Fibroblast of upper back skin (primary cell): ENCODE data around the gene CCDC137.

Source experiments
- DNase-seq: peaks from one replicate; pipeline ENCODE4 v3.0.0-alpha.2; 2013

CCDC137 gene

DNA sequence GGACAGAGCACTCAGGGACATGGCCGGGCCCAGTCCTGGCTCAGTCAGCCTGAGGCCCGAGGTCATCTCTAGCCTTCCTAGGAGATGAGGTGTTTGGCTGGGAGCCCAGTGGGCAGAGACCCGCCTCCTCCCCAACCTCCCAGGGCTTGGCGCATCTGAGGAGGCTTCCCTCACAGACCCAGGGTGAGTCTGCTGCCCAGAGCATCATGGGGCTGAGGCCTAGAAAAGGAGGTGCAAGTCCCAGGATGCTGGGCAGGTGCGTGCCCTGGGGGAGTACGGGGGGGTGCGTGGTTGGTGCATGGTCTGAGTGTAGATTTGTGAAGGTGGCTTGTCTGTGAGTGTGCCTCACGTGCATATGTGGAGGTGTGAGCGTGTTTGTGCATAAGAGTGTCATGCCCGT, 14.8 kb upstream of the CCDC137 start:
- peak; percentile 82 for DNase-seq

DNA sequence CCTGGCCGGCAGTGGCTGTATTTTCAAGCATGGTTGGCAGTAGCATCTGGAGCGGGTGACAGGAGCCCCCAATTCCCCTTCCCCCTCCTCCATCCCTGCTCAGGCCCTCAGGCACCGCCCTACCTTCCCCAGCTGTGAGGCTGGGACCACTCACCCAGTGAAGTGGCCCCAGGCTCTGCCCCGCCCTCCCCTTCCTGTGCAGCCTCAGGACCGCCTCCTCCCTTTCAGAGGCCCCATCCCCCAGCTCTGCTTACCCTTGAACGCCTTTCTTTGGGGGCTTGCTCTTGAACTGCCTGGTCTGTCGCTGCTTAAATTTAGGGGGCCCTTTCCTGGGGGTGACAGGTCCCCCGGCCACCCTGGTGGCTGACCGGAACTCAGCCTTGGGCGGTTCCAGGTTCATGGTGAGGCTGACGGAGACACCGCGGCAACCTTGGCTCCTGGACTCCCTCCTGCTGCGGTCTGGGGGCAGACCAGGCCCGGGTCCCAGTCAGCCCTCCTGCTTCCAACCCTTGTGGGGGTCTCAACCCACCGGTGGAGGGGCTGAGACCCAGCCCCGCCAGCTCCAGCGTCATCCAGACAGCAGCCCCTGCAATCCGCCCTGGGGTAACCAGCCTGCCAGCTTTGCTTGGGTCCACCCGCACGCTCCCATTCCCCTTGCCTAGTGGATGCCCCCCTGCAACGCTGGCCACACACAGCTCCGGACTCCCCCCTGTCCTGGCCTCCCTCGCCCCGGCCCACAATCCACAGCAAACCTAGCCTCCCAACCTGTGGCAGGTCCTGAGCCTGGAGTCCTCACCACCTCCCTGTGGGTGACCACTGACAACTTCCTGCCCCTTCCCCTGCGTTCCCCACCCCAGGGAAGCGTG, 13.4 kb upstream of the CCDC137 start:
- no peak for DNase-seq

DNA sequence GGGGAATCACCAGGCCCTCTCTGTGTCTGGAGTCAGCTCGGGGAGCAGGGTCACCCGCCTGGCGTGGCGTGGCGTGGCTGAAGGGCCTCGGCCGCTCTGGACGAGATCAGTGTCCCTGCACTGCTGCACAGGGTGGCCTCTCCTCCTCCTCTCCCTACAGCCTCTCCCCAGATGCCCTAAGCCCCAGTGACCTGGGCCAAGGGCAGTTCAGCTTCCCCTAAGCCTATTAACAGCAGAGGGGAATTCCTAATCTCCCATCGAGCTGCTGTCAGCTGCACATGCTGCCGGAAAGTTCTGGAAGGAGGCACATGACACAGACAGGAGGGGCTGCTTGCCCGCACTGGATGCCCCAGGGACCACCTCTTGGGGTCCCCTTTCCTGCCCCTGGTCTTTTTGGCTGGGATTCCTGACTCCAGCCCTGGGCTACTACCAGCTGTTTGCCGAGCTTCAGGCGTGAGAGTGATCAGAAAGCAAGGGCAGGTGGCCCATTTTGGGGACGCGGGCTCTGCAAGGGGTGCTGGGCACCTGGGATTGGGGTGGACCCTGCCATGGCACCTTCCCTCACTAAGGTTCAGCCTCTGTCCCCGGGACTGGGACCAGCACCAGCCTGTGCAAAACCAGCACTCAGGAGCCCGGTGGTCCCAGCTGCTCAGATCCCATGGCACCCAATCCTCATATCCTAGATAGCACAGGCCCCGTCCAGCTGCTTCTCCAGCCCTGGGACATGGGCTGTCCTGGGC, 11.0 kb upstream of the CCDC137 start:
- no peak for DNase-seq

DNA sequence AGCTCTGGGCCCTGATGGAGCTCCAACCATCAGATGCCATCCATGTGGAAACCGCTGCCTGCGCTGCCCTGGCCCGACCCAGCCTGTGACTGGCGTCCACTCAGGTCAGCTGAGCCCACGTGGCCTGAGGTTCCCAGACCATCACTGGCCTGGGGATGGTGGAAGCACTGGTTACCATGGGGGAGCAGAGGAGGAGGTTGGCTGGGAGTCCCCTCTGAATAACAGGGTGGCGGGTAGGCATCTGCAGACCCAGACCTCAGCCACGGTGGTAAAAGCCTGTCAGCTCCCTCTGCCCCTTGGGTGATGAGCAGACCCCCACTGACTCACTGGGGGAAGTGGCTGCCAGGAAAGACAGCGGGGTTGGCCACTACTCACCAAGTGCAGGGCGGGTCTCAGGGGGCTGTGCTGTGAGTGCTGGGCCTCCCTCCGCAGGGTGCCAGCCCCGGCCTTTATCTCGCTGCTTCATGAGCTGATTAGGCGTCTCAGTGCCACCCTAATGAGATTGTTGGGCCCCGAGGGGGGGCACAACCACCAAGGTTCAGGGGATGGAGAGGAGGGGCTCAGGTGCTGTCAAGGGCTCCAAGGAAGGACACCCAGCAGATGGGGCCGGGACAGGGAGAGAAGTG, 10.3 kb upstream of the CCDC137 start, which contains the start of gene PDE6G:
Gene PDE6G, minus strand, starts transcription at position 425 of the 626 bp plus-strand sequence. CDS start 3,237 bp downstream, outside the sequence.
- no peak for DNase-seq

DNA sequence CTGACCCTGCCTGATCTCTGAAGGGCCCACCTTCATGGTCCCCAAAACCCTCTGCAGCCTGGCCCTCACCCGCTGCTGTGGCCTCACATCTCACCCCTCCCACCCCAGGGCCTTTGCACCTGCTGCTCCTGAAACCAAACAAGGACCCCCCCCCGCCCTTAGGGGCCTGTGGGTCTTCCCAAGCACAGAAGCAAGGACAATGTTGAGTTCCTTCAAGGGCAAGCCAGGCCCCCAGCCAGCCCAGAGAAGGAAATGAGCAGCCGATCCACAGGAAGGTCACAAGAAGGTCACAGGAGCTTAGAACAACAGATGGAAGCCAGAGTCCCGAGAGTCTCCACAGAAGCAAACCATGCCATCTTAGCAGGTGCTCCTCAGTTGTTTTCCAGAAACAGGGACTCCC, 9.7 kb upstream of the CCDC137 start:
- DNase-seq: no peak

DNA sequence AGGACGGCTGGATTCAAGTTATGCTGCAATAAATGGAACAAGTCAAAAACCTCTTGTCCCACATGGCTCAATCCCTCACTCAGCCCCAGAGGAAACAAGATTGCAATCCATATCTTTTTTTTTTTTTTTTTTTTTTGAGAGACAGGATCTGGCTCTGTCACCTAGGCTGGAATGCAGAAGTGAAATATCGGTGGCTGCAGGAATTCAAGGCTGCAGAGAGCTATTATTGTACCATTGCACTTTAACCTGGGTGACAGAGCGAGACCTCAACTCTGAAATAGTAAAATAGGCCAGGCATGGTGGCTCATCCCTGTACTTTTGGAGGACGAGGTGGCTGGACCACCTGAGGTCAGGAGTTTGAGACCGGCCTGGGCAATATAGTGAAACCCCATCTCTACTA, 7.5 kb upstream of the CCDC137 start:
- no peak for DNase-seq

DNA sequence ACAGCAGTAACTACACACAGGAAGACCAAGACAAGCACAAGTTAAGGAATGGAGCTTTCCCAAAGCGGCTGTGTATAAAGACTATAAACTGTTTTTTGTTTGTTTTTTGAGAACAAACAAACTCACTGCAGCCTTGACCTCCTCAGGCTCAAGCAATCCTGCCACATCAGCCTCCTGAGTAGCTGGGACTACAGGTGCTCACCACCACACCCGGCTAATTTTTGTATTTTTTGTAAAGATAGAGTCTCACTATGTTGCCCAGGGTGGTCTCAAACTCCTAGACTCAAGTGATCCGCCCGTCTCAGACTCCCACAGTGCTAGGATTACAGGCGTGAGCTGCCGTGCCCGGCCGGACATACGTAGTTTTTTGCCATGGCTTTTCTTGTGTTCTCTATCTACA, 6.1 kb upstream of the CCDC137 start:
- DNase-seq: no peak

DNA sequence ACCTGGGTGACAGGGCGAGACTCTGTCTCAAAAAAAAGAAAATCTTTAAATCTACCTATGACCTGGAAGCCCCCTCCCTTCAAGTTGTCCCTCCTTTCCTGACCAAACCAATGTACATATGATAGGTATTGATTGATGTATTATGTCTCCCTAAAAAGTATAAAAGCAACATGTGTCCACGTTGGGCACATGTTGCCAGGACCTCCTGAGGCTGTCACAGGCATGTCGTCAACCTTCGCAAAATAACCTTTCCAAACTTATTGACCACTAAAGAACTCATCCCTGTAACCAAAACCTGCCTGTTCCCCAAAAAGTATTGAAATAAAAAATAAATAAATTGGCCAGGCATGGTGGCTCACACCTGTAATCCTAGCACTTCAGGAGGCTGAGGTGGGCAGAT, 4.5 kb upstream of the CCDC137 start:
- no peak for DNase-seq

DNA sequence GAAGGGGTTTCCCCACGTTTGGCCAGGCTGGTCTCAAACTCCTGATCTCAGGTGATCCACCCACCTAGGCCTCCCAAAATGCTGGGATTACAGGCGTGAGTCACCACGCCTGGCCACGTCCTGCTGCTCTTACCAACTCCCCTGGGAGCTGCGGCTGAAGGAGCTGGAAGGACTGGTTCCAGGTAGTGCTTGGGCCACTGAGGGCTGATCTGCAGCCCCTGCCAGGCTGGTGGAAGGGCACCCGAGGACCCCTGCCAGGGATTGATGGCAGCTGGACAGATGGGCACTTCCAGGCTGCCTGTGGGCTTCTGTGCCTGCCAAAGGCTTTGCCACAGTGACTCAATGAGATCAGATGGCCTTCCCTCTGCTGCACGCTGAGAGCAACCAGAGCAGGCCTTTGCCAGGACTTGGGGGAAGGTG, 2.5 kb upstream of the CCDC137 start:
- no peak for DNase-seq

DNA sequence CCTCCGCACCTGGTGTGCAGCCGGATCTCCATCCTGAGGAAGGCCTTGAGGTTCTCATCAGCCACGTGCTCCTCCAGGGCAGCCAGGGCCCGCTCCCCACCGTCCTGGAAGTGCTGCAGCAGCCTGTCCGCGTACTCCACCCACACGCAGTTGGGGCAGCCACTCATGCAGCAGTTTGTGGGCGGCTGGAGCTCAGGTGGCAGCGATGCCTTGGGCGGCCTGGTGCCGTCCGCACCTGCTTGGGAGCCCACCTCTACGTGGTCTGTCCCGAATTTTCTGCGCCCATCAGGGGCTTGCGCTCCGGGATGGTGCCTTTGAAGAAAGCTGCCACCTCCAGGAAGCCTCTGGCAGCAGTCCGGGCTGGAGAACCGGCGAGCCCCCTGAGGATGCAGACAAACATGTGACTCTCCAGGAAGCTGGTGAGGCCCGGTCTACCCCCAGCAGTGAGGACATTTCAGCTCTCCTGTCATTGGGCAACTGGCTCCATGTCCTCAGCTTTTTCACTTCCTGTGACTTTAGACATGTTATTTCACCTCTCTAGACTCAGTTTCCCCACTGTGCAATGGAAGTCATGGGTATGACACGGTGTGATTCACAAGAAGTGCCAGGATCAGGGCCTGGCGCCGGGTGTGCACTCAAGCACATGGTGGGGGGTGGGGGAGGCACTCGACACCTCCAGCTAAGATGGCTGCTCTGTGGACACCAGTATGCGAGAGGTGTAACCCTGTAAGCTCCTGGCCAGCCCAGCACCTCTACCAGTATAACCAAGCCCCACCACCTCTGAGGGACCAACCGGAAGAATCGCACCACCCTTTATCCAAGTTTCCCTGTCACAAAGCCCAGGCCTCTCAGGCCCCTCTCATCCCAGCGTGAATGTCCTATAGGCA, 1.1 kb upstream of the CCDC137 start:
- DNase-seq: peak; percentile 19

DNA sequence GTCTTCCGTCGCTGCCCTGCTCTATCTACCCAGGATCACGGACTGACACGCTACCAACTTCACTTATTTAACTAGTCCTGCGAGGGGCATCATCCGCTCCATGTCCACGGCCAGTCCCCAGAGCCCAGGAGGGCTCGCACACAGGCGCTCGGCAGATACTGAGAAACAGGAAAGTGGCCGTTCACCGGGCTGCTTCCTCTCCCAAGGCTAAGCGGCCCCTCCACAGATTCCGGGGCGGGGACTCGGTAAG, 520 bp upstream of the CCDC137 start:
- peak; percentile 14 for DNase-seq

DNA sequence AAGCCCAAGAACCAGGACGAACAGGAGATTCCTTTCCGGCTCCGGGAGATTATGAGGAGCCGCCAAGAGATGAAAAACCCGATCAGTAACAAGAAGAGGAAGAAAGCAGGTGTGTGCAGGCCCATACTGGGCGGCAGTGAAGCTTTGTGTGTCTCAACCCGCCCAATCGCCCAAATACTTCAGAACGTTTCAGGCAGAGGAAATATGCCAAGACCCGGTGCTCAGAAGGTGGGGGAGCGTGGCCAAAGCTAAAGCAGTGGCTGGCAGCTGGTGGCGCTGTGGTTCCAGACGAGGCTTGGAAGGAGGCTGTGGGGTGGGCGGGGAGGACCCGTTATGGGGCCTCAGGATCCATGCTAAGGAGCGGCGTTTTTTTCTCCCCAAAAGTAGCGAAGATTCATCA, 1.2 kb downstream of the CCDC137 start:
- no peak for DNase-seq

DNA sequence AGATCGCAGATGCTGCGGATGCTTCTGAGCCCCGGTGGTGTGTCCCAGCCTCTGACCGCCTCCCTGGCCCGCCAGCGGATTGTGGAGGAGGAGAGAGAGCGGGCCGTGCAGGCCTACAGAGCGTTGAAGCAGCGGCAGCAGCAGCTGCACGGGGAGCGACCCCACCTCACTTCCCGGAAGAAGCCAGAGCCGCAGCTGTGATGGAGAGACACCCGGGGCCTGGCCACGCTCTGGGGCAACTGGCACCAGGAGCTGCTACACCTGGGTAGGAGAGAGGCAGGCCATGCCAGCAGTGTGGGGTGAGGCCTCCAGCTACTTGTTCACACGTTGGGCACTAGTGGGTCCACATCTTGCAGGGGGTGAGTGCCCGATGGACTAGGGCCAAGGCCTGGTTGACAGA, 6.0 kb downstream of the CCDC137 start:
- DNase-seq: no peak

DNA sequence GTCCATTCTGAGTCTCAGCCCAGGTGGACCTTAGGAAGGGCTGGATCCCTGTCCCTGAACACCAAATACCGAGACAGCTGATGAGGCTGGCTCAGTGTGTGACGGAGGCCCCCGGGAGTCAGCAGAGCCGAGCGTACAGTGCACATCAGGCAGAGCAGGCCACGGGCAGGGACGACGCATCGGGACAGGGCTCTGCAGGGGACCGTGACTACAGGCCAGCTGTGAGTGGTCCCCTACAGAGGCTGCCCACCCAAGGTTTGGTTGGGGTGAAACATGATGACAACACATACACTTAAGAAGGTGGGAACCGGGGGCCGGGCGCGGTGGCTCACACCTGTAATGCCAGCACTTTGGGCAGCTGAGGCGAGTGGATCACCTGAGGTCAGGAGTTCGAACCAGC, 6.4 kb downstream of the CCDC137 start:
- no peak for DNase-seq

DNA sequence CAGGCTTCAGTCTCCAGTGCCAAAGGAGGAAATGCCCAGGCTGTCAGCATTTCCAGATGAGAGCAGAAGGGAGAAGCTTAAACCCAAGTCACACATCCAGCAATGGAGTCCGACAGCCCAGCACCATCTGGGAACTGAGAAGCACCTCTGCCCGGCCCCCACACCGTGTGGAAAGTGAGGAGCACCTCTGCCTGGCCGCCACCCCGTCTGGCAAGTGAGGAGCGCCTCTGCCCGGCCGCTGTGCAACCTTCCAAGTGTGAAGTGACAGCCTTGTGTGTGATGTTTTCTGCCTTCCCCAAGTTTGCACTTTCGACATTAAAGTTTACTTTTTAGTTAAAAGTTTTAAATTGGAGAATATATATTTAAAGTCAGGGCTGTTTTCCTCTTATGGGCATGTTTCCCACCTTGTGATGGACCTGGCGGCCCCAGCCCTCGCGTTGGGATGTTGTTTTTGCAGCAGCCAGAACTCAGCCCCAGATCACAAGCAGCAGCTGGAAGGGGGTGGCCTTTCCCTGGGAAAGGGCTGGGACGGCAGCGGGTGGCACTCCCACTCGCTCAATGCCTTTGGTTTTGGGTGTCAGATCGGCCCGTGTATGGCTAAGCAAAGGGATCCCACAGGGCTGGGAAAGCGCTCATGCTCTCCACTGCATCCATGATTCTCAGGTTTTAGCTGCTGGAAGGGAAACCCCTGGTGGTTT, 7.2 kb downstream of the CCDC137 start:
- DNase-seq: no peak

DNA sequence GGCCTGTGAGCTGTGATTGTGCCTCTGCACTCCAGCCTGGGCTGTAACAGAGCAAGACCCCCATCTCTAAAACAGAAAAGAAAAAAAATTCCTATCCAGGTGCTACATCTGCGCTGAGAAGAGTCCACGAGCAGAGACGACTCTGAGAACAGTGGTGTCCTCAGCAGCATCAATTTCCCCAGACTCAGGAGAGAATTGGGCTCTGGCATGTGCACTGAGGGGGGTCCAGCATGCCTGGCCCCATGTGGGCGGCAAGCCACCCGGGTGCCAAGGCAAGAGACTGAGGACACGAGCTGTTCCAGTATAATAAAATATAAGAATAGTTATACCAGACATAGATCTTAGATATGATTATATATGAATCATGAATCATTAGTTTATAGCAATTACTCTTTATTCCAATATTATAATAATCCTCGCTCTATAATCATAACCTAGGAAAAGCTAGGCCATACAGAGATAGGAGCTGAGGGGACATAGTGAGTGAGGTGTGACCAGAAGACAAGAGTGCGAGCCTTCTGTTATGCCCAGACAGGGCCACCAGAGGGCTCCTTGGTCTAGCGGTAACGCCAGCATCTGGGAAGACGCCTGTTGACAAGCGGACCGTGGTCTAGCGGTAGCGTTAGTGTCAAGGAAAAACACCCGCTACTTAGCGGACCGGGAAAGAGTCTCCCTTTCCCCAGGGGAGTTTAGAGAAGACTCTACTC, 9.1 kb downstream of the CCDC137 start:
- peak; percentile 25 for DNase-seq

DNA sequence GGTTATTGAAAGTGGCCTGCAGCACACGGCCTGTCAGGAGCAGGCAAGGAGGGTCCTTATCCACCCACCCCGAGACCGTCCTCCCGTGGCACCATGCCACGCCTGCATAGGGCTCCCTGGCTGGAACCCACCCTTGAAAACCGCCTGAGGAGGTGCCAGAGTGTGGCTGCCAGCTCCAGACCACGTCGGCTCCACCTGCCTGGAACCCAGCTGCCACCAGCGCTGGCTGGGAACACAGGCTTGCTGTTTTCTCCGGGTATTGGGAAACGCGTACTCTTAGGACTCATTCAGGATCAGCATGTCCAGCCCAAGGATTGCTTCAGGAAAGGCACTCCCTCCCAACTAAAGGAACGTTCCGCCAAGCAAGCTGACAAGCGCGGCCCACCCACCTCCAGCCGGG, 10.4 kb downstream of the CCDC137 start:
- DNase-seq: no peak

DNA sequence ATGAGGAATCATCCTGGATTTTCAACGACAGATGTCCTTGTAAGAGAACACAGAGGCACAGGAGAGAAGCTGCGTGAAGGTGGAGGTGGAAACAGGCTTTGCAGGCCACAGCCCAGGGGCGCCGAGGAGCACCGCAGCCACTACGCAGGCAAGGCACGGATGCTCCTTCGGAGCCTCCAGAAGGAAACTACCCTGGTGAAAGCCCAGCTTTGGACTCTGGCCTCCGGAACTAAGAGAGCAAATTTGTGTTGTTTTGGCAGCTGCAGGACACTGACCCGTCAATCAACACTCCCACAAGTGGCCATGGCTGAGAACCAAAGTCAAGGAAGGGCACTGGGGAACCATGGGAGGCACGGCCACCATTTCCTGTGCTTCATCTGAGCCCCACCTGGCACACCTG, 13.6 kb downstream of the CCDC137 start:
- no peak for DNase-seq

DNA sequence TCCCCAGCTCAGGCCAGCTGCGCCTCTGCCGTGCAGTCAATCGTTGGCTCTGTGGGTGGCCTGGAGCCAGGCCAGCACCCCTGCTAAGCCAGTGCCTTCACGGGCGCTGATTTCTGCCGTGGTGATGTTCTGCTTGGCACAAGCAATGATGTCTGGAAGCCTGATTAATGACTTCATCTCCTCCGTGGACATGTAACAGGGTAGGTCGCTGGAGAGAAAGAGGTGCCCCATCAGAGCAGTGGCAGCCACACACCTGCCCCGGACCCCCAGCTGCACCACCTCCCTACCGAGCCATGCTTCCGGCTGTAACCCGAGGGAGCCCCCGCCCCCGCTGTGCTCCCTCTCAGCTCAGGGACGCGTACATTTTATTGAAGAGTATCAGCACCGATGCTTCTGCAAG, 15.1 kb downstream of the CCDC137 start:
- DNase-seq: no peak

DNA sequence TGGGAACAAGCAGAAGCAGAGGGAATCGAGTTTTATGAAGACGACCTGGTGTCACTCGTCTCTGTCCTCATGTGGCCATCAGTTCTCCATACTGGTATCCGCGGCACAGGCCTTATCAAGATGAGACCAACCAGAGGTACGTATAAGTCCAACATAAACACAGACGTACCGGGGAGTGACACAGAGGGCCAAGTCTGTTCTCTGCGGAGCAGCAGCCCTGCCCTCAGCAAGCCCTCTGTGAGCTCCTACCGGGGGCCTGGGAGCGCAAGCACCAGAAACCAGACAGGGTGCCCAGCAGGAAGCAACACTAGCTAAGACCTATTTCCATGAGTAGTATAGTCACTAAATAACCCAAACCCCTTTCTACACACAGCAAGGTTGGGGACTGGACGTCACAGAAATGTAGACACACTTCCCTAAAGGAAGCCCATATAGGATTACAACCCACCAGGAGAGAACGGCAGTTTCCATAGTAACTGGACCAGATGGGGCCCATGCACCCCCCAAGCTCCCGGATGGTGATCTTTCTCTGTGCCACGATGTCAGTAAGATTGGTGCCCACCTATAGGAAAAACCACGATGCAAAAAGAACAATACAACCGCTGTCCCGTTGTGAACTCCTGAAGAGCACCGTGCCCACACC, 16.1 kb downstream of the CCDC137 start:
- DNase-seq: peak; percentile 12

DNA sequence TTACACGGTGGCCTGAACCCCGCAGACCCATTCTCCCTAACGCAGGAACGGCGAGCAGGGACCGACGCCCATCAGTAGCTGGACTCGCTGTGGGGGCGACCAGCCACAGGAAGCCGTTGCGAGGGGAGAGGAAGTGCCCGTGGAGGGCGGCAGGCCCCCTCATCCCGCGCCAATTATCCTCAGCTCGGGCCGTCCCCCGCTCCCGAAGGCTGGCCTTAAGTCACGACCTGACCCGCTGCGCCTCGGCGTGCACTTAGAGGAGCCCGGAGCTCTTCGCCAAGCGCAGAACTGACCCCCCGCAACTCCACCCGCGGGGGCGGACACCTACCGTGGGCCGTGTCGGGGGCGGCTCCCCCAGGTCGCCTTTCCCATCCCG, 16.7 kb downstream of the CCDC137 start:
- DNase-seq: no peak
